Spinal cord (tissue), 10 donors: ENCODE measurements around the gene NME7. TPM values are rescaled to one million over a fixed set of nuclear protein-coding genes. Genes with fewer than 3 reads are reported as not detected.
A peak's percentile ranks its signal among the peaks of the same experiment; 100 is the strongest.

ENCODE experiments used
- DNase-seq, 6 donors: peaks; one replicate each; pipeline versions ENCODE4 v3.0.0 to v3.0.0-alpha.2; 2013 to 2015; ENCODE audit warnings: low spot score in 6 of 6, low read depth in 4 of 6
- H3K27ac ChIP-seq: one replicate; pipeline ENCODE4 v1.5.1; 2013; ENCODE audit warnings: low read depth, low read length, control low read depth
- H3K27me3 ChIP-seq: one replicate; pipeline ENCODE4 v1.6.1; 2013; ENCODE audit warnings: low read length; ENCODE audit not compliant: control insufficient read depth, insufficient read depth
- H3K36me3 ChIP-seq: one replicate; pipeline ENCODE4 v1.6.1; 2013; ENCODE audit warnings: low read length; ENCODE audit not compliant: control insufficient read depth, insufficient read depth
- H3K4me1 ChIP-seq: one replicate; pipeline ENCODE4 v1.6.1; 2013; ENCODE audit warnings: low read length; ENCODE audit not compliant: control insufficient read depth, insufficient read depth
- H3K4me3 ChIP-seq: one replicate; pipeline ENCODE4 v1.5.1; 2013; ENCODE audit warnings: low read depth, low read length, control low read depth
- H3K9me3 ChIP-seq: one replicate; pipeline ENCODE4 v1.6.1; 2013; ENCODE audit warnings: low read length; ENCODE audit not compliant: control insufficient read depth, insufficient read depth
- WGBS: methylation state at CpG from one replicate; pipeline ENCODE4 v1.1.5; 2013; ENCODE audit warnings: missing lambda C conversion rate; ENCODE audit not compliant: insufficient coverage; 5-methylcytosine and 5-hydroxymethylcytosine counted together
- polyA plus RNA-seq, 2 donors: library from polyadenylated mRNA; unstranded; fragments of 120-200 nt; gene quantifications; one replicate each; pipeline ENCODE4 v1.2.1, GENCODE V29; 2013; ENCODE audit not compliant: insufficient read length in 2 of 2
- total RNA-seq, 2 donors: library from RNA; depleted of rRNA in 1 of 2; stranded (reverse); fragments of 120-200 nt in 1 of 2; fragments of >200 nt in 1 of 2; gene quantifications; one replicate each; pipeline versions ENCODE4 v1.2.3 to v1.2.4, GENCODE V29; 2013 to 2014
- donor health status: healthy.

The NME7 gene
- total and polyA plus RNA-seq, 4 donors, result 21.5 to 131 (median 62.7) TPM

- Histone ChIP-seq H3K4me1 (peaks cover 14% of the 10 kb centered on the region), H3K4me3 (no peak overlapping the region), H3K36me3 (peaks cover 42% of the 10 kb centered on the region), H3K9me3 (no peaks in the 10 kb centered on the region), H3K27me3 (no peaks in the 10 kb centered on the region), H3K27ac (no peak overlapping the region)
- no peak for DNase-seq
- 45% methylated on average over 3 of the region's 4 CpGs for whole genome bisulfite sequencing
These were observed 249.4 kb downstream of the NME7 start for GRCh38 chr1:169118227-169118626.

GRCh38 chr1:169117599-169117998, 250.0 kb downstream of the NME7 start:
- Histone ChIP-seq H3K27me3 (no peaks in the 10 kb centered on the region), H3K36me3 (peaks cover 44% of the 10 kb centered on the region), H3K9me3 (no peaks in the 10 kb centered on the region), H3K4me1 (peaks cover 14% of the 10 kb centered on the region), H3K27ac (no peak overlapping the region), H3K4me3 (no peak overlapping the region)
- DNase-seq, result no peak
- WGBS, result no CpG with 5 or more reads among the region's 1 CpG

- Histone ChIP-seq H3K4me3 (no peak overlapping the region), H3K27ac (no peak overlapping the region), H3K36me3 (peaks cover 47% of the 10 kb centered on the region), H3K27me3 (no peaks in the 10 kb centered on the region), H3K9me3 (no peaks in the 10 kb centered on the region), H3K4me1 (peaks cover 18% of the 10 kb centered on the region)
- DNase-seq, result no peak
- WGBS, result no CpG with 5 or more reads among the region's 2 CpGs
These were observed 250.6 kb downstream of the NME7 start for GRCh38 chr1:169117014-169117413.

- peaks cover 46% of the 10 kb centered on the region for H3K36me3 ChIP-seq
- no peak overlapping the region for H3K27ac ChIP-seq
These were observed 251.6 kb downstream of the NME7 start for GRCh38 chr1:169115891-169116585.

GRCh38 chr1:169113613-169114119, 253.9 kb downstream of the NME7 start:
- H3K36me3 ChIP-seq, result peaks cover 43% of the 10 kb centered on the region
- DNase-seq, result no peak
- H3K4me1 ChIP-seq, result peaks cover 32% of the 10 kb centered on the region
- no peak overlapping the region for H3K27ac ChIP-seq
- 75% methylated on average over 4 of the region's 4 CpGs for WGBS
- H3K4me3 ChIP-seq, result no peak overlapping the region
- H3K9me3 ChIP-seq, result no peaks in the 10 kb centered on the region
- H3K27me3 ChIP-seq, result no peaks in the 10 kb centered on the region

More at GRCh38 chr1:169115891-169116585, 251.6 kb downstream of the NME7 start:
- peak in 2 of 6 donors; percentile 43 for DNase-seq
- 43% methylated on average over 12 of the region's 14 CpGs for WGBS
- H3K9me3 ChIP-seq, result no peaks in the 10 kb centered on the region
- H3K4me1 ChIP-seq, result peaks cover 24% of the 10 kb centered on the region
- H3K4me3 ChIP-seq, result no peak overlapping the region
- no peaks in the 10 kb centered on the region for H3K27me3 ChIP-seq

GRCh38 chr1:169112241-169112640, 255.4 kb downstream of the NME7 start:
- WGBS, result 86% methylated on average over 5 of the region's 6 CpGs
- no peak for DNase-seq
- Histone ChIP-seq H3K36me3 (peaks cover 43% of the 10 kb centered on the region), H3K27ac (no peak overlapping the region), H3K27me3 (no peaks in the 10 kb centered on the region), H3K9me3 (no peaks in the 10 kb centered on the region), H3K4me1 (peaks cover 32% of the 10 kb centered on the region), H3K4me3 (no peak overlapping the region)

- 80% methylated on average over 2 of the region's 6 CpGs for WGBS
- DNase-seq, result no peak
- no peaks in the 10 kb centered on the region for H3K27me3 ChIP-seq
- H3K9me3 ChIP-seq, result no peaks in the 10 kb centered on the region
- peaks cover 30% of the 10 kb centered on the region for H3K4me1 ChIP-seq
- H3K36me3 ChIP-seq, result peaks cover 36% of the 10 kb centered on the region
- H3K4me3 ChIP-seq, result no peak overlapping the region
- no peak overlapping the region for H3K27ac ChIP-seq
These were observed 256.1 kb downstream of the NME7 start for GRCh38 chr1:169111472-169111871.

- peaks cover 24% of the 10 kb centered on the region for H3K4me1 ChIP-seq
- H3K27me3 ChIP-seq, result no peaks in the 10 kb centered on the region
- no peaks in the 10 kb centered on the region for H3K9me3 ChIP-seq
- no peak overlapping the region for H3K27ac ChIP-seq
- WGBS, result 80% methylated on average over 2 of the region's 7 CpGs
- H3K4me3 ChIP-seq, result peak overlapping the region; percentile 82
- peaks cover 30% of the 10 kb centered on the region for H3K36me3 ChIP-seq
- peak in 1 of 6 donors; percentile 26 for DNase-seq
These were observed 256.7 kb downstream of the NME7 start for GRCh38 chr1:169110689-169111447.

- Histone ChIP-seq H3K9me3 (no peaks in the 10 kb centered on the region), H3K4me1 (peaks cover 24% of the 10 kb centered on the region), H3K27me3 (no peaks in the 10 kb centered on the region), H3K4me3 (peak overlapping the region; percentile 82), H3K36me3 (peaks cover 26% of the 10 kb centered on the region), H3K27ac (peak overlapping the region; percentile 87)
- WGBS, result 26% methylated on average over 3 of the region's 3 CpGs
- DNase-seq, result peak in 3 of 6 donors; percentile 29 to 67 (median 56)
These were observed 257.4 kb downstream of the NME7 start for GRCh38 chr1:169110236-169110635.
